ENCODE data around the gene PTBP3. TPM values are rescaled to one million over a fixed set of nuclear protein-coding genes. Genes with fewer than 3 reads are reported as not detected.

The PTBP3 gene
- total and polyA plus RNA-seq, 2 of the 4 experiments (the other 2 are of a cell fraction), result 8.6 to 15.6 TPM

- no TSS peak for BruUV-seq (replicated peaks)
- no CpG with 5 or more reads among the region's 8 CpGs for WGBS, 2 experiments (ENCODE audit: extremely low coverage in 2 of 2, insufficient read length in 1 of 2)
- dilution Hi-C loops (cut with HindIII; ENCODE audit: low sequenced_read_pairs, unreplicated experiment), result no loop called here
Measured at GRCh38 chr9:112334432-112334841, 1.0 kb upstream of the PTBP3 start.

More at GRCh38 chr9:112334432-112334841, 1.0 kb upstream of the PTBP3 start:
- ChIA-PET CTCF (no interaction called here), POLR2A (ENCODE audit: unreplicated experiment) (no interaction called here)
- Histone ChIP-seq H3K56ac (ENCODE audit: extremely low read depth, insufficient read depth, low read length) (peak overlapping the region; percentile 67), H3K9me1 (ENCODE audit: insufficient read depth, low read length) (no peaks in the 10 kb centered on the region), H3K18ac (ENCODE audit: low read depth, low read length) (peak overlapping the region; percentile 98), H3K14ac (replicated peaks; ENCODE audit: low read depth, low read length) (no peak overlapping the region; the same call in 1 of the 2 replicates), H2AK5ac (ENCODE audit: low read depth, low read length) (no peak overlapping the region), H3K4me3 (ENCODE audit: insufficient read depth, low read depth, low read length) (peak overlapping the region; percentile 65), H4K8ac (ENCODE audit: low read depth in 2 of 2, low read length in 2 of 2) (peak overlapping the region; percentile 24 to 94), H3K9me3 (ENCODE audit: control insufficient read depth, insufficient read depth, low read length) (no peaks in the 10 kb centered on the region), H3K79me1 (ENCODE audit: low read depth in 1 of 2, low read length in 2 of 2) (peaks cover 0 to 9% of the 10 kb centered on the region in 2 experiments; a peak in 3 of 4 replicates), H3K4ac (ENCODE audit: low read depth, low read length) (peak overlapping the region; percentile 61), H3K36me3 (ENCODE audit: control insufficient read depth, insufficient read depth, low read length) (no peaks in the 10 kb centered on the region), H2BK20ac (ENCODE audit: low read depth, low read length) (no peak overlapping the region), H2BK15ac (ENCODE audit: low read depth, low read length) (no peak overlapping the region; the same call in 2 of the 3 replicates), H4K91ac (ENCODE audit: insufficient read depth, low read depth, low read length) (no peak overlapping the region), H3K27ac (ENCODE audit: insufficient read depth, low read length) (peak overlapping the region; percentile 68; the same call in 1 of the 2 replicates), H2BK120ac (ENCODE audit: low read depth, low read length) (no peak overlapping the region; the same call in 1 of the 2 replicates), H3K23ac (ENCODE audit: low read depth, low read length) (peak overlapping the region; percentile 65; the same call in 1 of the 2 replicates), H2AFZ (replicated peaks; ENCODE audit: low read length, poor library complexity) (peak overlapping the region; percentile 66), H3K27me3 (ENCODE audit: control insufficient read depth, insufficient read depth, low read length) (no peaks in the 10 kb centered on the region), H2AK9ac (replicated peaks; ENCODE audit: low read depth, low read length, poor library complexity) (no peak overlapping the region), H4K20me1 (ENCODE audit: insufficient read depth, low read length) (peaks cover 11% of the 10 kb centered on the region; the same call in 1 of the 2 replicates), H4K5ac (ENCODE audit: low read depth, low read length) (peak overlapping the region; percentile 99; the same call in 1 of the 2 replicates), H3K4me1 (ENCODE audit: control insufficient read depth, insufficient read depth, low read length) (peaks cover 2% of the 10 kb centered on the region; the same call in 1 of the 2 replicates), H2BK5ac (ENCODE audit: low read depth, low read length, poor library complexity, severe bottlenecking) (peak overlapping the region; percentile 92), H3K4me2 (ENCODE audit: low read depth, low read length) (peak overlapping the region; percentile 100), H3K9ac (ENCODE audit: low read depth, low read length) (peak overlapping the region; percentile 69)
- in situ Hi-C loops (cut with MboI; ENCODE audit: low sequenced_read_pairs), result no loop called here
- peak; percentile 38 for DNase-seq
- ATAC-seq (ENCODE audit: low read depth), result no peak
- intact Hi-C loops (cut with micrococcal nuclease), result loop anchor here (1.0 to 10.0 kb wide), 4 partner anchors 112 to 570 kb away; no protein-coding TSS in a partner anchor
- no peak for TF ChIP-seq MXI1 (IDR thresholded peaks at IDR 0.05; ENCODE audit: borderline replicate concordance, low read depth, low read length)
- no peak for TF ChIP-seq RFX5 (IDR thresholded peaks at IDR 0.05; ENCODE audit: low read depth, low read length)
- TF ChIP-seq USF2 (IDR thresholded peaks at IDR 0.05; ENCODE audit: low read depth, low read length), result no peak
- no peak for TF ChIP-seq RAD21 (IDR thresholded peaks at IDR 0.05; ENCODE audit: low read length)
- no peak for TF ChIP-seq CHD1 (IDR thresholded peaks at IDR 0.05; ENCODE audit: low read depth, low read length)
- TF ChIP-seq SMC3 (IDR thresholded peaks at IDR 0.05; ENCODE audit: low read depth, low read length), result no peak
- TF ChIP-seq RCOR1 (IDR thresholded peaks at IDR 0.05; ENCODE audit: insufficient replicate concordance, low read length), result no peak

Measured in IMR-90 (cell line).